H4 (cell line): Measurements from ENCODE around the gene LILRA6. TPM values are rescaled to one million over a fixed set of nuclear protein-coding genes. Genes with fewer than 3 reads are reported as not detected.
"Not testable (repeated sequence)": the region's sequence is repeated elsewhere in the genome, so short reads cannot be mapped to it uniquely, and the experiment has no call there.

Experiments
- DNase-seq: peaks from one replicate; pipeline ENCODE4 v3.0.0-alpha.2; 2015; ENCODE audit warnings: low spot score
- total RNA-seq: library from RNA; depleted of rRNA; stranded (reverse); fragments of >200 nt; shearing (Covaris generic); gene quantifications from 2 replicates; pipeline ENCODE4 v1.2.3, GENCODE V29; 2014

LILRA6 gene
- total RNA-seq, 1 experiment from 2014 or later, result not detected

DNA sequence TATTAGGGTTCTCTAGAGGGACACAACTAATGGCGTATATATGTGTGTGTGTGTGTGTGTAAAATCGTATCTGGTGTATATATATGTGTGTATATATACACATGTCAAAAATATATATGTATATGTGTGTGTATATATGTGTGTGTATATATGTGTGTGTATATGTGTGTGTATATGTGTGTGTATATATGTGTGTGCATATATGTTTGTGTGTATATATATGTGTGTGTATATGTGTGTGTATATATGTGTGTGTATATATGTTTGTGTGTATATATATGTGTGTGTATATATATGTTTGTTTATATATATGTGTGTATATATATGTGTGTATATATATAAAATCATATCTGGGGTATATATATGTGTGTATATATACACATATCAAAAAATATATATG is 19.9 kb upstream of the LILRA6 start:
- no peak for DNase-seq

DNA sequence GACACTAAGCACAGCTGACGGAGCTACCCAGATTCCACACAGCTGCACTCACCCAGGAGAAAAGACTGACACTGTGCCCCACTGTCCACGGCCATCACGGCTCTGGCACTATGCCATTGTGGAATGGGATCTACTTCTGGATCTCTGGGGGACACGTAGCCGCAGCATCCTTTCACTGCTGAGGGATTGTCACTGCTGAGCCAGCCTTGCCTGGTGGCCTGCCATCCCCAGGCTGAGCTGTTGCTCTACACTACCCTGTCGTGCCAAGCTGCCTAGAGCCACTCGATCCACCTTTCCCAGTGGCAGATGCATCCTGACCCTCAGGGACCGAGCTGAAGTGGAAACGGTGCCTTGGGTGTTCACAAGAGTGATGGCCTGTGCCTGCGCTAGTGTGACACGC is 19.5 kb upstream of the LILRA6 start:
- no peak for DNase-seq

DNA sequence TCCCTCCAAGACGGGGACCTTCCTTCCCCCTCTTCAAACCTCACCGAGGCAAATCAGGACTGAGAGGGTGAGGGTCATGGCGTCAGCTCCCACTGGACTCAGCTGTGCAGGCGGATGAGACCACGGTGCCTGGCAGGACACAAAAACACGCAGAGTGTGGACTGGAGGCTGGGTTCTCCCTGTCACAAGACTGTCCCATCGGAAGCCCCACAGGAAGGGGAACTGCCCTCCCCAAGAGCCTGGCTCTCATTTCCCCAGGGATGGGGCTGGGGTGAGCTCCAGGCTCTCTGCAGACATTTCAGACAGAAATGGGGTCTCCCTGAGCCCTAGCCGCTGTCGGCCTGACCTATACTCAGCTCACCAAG is 14.5 kb upstream of the LILRA6 start, which contains the start of gene LILRB5:
Gene LILRB5, minus strand, starts transcription at position 158 of the 365 bp plus-strand sequence. Its CDS starts 80 bp downstream, at position 78.
- DNase-seq, result no peak

DNA sequence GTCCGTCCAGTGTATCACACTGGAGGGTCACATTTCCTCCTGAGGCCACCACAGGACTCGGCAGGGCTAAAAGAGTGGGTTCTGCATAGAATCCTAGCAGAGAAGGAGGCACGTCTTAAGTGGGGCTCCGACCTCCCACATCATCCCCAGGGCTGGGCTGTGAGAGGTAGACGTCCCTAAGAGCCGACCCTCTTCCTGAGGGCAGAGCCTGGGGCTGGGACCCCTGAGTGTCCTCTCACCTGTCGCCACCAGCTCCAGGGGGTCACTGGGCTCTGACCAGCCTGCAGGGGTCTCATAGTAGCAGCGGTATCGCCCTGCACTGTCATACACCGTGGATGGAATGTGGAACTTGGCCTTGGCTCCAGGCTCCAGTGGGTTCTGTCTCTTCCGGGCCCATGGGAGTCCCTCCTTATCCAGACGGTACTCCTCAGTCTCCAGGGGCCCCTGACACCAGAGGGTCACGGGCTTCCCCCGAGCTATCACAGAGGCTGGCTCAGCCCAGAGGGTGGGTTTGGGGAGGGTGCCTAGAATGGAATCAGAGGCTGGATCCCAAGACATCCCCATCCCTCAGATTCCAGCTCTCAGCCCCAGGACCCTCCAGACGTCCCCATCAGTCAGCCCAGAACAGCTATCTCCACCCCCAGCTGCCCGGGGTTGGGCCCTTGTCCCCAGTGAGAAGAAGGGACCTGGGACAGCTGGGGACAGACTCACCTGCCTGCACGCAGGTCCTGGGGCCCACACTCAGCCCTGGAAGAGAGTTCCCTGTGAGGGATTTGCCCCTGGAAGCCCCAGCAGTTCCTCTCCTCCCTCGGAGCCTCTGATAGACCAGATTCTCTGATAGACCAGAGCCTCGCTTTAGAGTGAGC is 13.9 kb upstream of the LILRA6 start:
- no peak for DNase-seq

DNA sequence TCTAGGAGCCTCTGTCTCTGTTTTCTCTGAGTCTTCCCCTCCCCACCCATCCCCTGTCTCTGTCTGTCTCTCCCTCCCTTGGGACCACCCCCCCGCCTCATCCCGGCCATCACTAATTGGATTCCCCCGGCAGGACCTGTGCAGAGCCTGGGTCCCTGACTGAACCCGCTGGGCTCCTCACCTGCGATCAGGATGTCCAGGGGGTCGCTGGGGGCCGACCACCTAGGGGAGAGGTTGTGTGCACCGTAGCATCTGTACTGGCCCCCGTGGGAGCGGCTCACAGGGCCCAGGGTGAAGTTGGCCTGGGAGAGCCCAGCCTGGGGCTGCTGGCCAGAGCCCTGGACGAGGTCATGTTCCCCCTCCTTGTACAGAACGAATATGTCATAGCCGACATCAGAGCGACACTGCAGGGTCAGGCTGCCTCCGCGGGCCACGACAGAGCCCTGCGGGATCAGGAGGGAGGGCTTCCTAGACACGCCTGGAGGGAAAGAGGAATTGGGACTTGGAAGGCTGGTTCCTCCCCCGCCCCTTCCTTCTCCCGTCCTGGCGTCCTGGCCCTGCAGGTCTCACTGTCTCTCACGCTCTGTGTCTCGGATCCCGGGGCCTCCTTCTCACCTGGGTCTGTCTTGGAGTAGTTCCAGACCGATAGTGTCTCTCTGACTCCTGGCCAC is 12.7 kb upstream of the LILRA6 start:
- no peak for DNase-seq

DNA sequence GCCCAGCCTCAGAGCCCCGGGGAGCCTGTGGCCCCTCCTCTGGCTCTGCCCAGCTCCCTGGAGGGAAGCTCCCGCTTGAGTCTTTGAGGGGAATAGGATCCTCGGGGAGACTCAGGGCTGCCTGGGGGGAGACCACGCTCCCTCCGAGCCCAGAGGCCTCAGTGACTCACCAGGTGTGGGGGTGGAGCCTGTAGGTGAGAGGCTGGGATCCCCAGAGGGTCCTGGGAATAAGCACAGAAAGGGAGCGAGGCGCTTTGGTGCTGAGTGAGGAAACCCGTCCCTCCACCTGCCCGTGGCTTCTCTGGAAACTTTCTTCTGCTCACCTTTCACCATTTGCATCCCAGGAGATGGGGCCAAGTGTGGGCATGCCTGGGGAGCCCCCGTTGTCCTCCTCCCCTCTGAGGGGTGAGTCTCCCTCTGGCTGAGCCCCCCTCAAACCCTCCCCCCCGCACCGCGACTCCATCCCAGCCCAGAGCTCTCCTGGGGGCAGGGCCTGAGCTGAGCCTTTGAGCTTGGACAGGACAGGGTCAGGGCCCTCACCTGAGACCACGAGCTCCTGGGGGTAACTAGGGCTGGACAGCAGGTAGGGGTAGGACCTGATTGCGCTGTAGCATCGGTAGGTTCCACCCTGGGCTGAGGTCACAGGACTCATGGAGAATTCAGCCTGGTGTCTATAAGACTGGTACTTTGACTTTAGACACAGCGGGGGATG is 11.8 kb upstream of the LILRA6 start:
- DNase-seq, result no peak

DNA sequence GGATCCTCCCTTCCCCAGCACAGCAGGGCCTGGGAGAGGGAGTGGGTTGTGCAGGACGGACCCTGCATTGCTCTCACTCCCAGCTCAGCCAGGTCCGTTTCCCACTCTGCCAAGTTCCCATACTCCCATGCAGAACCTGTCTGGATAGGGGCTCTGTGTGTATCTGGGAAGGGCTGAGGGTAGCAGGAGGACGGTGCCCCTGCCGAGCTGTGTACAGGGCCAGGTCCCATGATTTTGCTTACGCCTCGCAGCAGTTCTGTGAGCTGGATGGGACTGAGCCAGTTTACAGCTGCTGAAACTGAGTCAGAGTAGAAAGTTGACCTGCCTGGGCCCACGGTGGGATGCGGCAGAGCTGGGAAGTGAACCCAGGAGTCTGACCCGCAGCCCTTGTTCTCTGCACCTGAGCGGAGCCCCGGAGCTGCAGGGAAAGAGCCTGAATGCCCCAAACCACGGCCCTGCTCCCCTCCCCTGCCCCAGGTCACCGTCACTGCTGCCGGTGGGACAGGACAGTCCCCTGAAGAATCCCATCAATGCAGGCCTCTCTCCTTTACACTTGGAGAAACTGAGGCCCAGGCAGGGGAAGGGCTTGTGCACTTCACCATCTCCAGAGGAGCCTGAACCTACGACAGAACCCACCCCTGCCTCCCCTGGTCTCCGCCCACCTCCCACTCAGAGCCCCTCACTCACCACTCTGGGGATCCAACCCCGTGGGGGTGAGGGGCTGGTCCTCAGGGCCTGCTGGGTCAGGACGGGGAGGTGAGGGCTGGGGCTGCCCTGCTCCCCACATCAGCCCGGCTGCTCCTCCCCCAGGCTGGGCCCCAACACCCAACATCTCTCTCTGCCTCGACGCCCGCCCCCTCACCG is 11.0 kb upstream of the LILRA6 start:
- no peak for DNase-seq

DNA sequence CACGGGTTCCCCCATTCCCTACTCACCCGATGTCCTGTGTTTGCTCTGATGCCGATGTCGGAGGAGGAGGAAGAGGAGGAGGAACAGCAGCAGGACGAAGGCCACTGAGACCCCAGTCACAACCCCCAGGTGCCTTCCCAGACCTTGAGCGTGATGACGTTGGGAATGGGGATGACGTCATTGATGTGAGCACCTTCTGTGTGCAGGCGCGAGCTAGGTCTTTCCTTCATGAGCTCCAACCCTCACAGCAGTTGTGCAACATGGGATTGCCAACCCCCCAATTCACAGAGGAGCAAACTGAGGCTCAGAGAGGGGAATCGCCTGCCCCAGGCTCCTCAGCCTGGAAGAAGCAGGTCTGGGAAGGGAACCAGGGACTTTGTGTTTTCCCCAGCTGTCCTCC is 10.3 kb upstream of the LILRA6 start:
- DNase-seq, result no peak

DNA sequence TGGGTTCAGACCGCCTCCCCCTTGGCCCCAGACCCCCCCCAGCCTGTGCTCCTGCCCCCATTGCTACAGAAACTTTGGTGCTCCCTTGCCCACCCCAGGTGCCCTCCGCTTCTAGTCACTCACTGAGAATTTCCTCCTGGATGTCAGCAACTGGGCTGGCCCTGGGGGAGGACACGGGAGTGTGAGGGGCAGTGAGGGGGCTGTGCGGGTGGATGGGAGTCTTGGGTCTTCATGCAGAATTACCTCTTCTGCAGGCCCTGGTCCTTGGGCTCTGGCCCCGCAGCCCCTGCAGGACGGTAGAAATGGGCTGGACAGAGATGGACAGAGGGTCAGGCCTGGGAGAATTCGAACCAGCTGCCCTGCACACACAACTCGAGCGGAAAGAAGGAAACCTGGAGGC is 9.7 kb upstream of the LILRA6 start:
- no peak for DNase-seq

DNA sequence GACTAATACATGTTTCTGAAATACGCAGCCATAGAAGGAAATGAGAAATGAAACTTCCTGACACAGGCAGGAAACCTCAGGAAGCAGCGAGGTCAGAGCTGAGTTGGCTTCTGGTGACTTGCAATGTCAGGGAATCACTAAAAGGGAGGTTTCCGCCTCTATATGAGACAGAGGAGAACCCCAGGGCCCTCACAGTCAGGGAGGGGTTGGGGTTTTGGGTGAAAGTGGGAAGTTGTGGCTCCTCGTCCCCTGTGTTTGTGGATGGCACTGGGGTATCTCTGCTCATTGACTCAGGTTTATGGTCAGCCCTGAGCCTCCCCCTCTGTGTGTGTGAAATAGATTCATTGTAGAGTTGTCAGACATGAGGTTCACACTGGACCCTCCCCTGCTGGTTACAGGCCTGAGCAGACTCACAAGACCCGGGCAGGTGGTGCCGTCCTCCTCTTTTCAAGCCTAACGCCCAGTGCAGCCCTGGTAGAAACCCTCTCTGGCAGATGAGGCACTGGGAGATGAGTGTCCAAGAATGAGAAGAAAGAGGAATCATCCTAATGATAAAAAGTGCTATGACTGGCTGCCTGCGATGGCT is 5.5 kb upstream of the LILRA6 start:
- no peak for DNase-seq

DNA sequence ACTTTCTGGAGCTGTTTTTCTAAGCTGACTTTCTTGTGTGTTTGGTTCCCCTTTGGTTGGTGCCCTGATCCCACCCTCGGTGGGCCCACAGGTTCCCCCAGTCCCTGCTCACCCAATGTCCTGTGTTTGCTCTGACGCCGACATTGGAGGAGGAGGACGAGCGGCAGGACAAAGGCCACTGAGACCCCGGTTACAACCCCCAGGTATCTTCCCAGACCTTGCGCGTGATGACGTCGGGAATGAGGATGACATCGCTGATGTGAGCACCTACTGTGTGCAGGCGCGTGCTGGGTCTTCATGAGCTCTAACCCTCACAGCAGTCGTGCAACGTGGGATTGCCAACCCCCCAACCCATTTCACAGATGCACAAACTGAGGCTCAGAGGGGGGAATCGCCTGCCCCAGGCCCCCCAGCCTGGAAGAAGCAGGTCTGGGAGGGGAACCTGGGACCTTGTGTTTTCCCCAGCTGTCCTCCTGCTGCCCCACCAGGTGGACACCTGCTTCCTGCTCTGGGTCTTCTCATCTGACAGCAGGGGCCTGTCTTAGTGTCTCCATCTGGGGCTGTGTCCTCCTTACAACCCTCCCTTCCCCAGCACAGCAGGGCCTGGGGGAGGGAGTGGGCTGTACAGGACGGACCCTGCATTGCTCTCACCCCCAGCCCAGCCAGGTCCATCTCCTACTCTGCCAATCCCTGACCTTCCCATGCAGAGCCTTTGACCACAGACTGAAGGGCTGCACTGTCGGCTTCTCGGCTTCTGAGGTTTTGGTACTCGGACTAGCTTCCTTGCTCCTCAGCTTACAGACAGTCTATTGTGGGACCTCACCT is 4.7 kb upstream of the LILRA6 start:
- no peak for DNase-seq

DNA sequence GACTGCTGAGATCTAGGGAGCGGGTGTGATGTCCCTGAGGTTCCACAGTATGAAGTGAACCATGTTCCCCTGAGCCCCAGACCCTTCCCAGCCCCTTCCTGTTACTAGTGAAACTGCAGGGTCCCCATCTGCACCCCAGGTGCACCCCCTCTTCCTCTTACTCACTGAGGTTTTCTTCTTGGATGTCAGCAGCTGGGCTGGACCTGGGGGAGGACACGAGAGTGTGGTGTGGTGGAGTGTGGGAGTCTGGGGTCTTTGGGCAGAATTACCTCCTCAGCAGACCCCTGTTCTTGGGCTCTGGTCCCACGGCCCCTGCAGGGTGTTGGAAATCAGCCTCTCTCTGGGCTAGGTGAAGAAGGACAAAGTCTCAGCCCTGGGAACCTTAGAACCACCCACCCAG is 3.3 kb upstream of the LILRA6 start:
- no peak for DNase-seq

DNA sequence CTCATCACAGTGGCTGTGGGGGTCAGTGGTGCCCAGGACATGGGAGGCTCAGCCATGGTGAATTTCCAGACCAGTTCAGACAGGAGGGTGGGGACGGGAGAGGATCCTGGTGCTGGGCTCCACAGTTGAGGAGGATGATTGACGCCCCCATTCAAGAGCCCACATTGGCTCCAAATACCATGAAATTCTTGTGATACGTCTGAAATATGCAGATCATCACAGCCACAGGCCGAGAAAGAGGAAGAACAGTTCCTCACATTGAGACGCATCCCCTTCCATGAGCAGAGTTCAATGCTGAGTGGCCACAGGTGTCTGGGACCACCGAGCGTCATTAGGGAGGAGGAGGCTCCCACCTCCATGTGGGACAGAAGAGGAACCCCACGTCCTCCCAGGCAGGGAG is 1.2 kb upstream of the LILRA6 start:
- not testable (repeated sequence) for DNase-seq

DNA sequence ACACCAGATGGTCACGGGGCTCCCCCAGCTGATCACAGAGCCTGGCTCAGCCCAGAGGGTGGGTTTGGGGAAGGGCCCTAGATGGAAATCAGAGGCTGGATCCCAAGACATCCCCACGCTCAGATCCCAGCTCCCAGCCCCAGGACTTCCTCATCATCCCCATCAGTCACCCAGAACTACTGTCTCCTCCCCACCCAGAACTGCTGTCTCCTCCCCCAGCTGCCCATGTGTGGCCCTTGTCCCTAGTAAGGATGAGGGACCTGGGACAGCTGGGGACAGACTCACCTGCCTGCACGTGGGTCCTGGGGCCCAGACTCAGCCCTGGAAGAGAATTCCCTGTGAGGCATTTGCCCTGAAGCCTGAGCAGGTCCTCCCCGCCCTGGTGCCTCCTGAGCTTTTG is 356 bp downstream of the LILRA6 start:
- not testable (repeated sequence) for DNase-seq

DNA sequence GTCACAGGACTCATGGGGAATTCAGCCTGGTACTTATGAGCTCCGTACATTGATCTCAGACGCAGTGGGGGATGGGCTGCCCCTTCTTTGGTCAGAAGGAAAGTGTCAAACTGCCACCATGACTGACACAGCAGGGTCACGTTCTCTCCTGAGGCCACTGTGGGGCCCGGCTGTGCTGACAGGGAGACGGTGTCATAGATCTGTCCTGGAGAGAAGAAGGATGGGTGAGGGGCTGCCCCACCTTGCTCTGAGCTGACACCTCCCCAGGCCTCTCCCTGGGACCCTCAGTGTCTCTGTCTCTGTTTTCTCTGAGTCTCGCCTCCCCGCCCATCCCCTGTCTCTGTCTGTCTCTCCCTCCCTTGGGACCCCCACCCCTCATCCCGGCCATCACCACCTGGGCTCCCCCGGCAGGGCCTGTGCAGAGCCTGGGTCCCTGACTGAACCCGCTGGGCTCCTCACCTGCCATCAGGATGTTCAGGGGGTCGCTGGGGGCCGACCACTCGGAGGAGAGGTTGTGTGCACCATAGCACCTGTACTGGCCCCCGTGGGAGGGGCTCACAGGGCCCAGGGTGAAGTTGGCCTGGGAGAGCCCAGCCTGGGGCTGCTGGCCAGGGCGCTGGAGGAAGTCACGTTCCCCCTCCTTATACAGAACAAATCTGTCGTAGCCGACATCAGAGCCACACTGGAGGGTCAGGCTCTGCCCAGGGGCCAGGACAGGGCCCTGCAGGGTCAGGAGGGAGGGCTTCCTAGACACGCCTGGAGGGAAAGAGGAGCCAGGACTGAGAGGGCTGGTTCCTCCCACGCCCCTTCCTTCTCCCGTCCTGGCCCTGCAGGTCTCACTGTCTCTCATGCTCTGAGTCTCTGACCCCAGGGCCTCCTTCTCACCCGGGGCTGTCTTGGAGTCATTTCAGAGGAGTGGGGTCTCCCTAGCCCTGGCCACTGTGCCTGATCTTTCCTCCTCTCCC is 1.9 kb downstream of the LILRA6 start:
- DNase-seq, result not testable (repeated sequence)

DNA sequence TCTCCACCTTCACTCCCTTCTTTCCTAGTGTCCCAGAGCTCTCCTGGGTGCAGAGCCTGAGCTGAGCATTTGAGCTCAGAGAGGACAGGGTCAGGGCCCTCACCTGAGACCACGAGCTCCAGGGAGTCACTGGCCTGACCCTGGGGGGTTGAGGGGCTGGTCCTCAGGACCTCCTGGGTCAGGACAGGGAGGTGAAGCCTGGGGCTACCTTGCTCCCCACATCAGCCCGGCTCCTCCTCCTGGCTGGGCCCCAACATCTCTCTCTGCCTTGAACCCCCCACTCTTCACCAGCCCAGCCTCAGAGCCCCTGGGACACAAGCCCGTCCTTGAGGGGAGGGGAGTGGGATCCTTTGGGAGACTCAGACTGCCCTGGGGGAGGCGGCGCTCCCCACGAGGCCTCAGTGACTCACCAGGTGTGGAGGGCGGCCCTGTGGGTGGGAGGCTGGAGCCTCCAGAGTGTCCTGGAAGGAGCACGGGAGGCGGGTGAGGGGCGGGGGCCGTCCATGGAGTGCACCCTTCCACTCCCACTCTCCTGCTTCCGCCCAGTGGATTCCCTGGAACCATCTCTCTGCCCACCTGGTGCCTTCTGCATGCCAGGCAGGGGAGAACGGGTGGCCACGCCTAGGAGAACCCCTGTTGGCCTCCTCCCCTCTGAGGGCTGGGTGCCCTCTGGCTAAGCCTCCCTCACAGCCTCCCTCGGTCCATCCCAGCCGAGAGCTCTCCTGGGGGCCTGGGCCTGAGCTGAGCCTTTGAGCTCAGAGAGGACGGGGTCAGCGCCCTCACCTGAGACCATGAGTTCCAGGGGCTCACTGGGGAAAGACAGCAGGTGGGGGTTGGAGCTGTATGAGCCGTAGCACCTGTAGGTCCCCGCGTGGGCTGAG is 2.9 kb downstream of the LILRA6 start:
- DNase-seq, result not testable (repeated sequence)

DNA sequence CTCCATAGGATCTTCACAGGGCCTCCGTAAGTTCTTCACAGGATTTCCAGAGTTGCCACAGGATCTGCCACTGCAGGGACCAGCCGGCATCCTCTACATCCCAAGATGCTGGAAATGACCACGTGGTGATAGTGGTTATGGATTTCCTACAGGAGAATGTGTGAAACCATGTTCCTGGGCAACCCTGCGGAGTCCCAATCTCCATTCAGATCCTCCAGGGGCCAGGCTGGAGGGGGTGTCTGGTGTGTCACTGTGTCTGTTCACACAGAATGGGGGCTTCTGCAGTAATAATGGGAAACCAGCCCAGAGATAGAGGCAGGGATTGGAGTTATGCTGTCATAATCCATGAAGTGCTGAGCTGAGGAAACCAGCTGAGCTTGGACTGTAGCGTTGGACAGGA is 8.6 kb downstream of the LILRA6 start:
- no peak for DNase-seq
